GM19463 (cell line): ENCODE results near the gene TAMALIN.

ENCODE experiments used
- ATAC-seq: cut with Tn5 transposase; IDR thresholded peaks from one replicate; pipeline ENCODE4 v1.9.1; 2021; ENCODE audit warnings: mild to moderate bottlenecking, moderate library complexity; ENCODE audit not compliant: unreplicated experiment

The TAMALIN gene

GRCh38 chr12:52035190-52035589 is 28.4 kb downstream of the TAMALIN start:
- ATAC-seq, result no peak

DNA sequence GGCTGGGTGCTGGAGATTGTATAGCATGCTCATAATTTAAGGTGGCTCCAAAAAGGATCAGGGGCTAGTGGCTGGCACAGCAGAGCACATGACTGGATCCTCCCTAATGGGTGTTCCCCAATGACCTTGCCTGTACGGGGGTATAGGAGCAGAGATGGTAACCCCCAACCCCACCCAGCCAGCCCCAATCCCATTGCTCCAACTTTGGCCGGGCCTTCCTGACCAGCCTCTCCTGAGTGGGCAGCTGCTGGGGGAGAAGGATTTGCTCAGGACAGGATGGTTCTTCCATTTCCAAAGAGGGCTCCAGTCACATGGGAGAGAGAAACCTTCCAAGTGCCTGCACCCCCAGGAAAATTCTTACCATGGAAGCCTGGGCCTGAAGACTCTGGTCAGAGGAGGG is 29.2 kb downstream of the TAMALIN start:
- ATAC-seq, result no peak

- ATAC-seq, result peak; percentile 39
Measured at GRCh38 chr12:52036587-52037171, 29.9 kb downstream of the TAMALIN start.

- ATAC-seq, result no peak
Measured at GRCh38 chr12:52037248-52037861, 30.6 kb downstream of the TAMALIN start.

GRCh38 chr12:52038447-52038846 is 31.7 kb downstream of the TAMALIN start:
- ATAC-seq, result no peak

- no peak for ATAC-seq
Measured at GRCh38 chr12:52041035-52041434, 34.3 kb downstream of the TAMALIN start.

DNA sequence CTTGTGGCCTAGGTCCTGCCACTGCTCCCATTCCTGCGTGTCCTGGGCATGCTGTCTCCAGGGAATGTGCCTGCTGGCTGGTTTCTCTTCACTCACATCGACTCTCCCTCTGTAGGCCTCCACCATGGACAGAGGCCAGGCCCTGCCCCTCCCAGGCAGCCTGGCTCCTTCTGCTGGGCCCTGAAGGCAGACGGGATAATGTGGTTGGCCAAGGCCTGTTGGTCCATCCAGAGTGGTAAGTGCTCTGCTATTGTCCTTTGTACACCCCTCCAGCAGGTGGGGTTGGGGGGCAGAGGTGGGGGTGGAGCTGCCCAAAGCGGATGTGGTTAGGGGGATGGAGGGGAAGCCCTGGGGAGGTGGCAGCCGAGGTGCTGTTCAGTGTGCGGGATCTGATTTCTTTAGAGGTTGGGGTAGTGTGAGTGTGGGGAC is 35.0 kb downstream of the TAMALIN start:
- no peak for ATAC-seq

DNA sequence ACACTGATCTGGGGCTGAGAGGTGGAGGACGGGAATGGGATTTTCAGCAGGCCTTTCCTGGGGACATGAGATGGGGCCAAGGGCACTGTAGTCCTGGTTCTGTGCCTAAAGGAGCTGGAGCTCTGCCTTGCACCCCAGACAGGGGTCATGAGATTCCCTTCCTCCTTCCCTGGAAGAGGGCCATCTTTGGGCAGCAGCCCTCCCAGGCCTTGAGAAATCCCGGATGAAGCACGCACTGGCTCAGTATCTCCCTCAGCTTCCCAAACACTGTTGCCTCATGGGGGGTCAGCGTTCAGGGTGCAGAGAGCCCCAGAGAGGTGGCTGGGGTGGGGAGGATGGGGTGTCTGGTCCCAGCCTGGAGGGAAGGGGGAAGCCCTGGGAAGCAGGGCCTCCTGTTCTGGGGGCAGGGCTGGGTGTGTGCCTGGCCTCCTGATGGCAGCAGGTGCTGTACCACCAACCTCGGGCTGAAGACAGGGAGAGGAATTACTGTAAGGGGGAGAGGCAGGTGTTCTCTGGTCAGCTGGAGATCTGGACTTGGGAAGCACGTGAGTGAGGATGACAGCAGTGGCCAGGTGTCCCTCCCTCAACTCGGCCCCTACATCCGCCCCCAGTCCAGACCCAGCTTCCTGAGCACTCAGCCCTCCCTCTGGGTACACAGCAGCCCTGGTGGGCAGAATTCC is 36.1 kb downstream of the TAMALIN start:
- no peak for ATAC-seq

DNA sequence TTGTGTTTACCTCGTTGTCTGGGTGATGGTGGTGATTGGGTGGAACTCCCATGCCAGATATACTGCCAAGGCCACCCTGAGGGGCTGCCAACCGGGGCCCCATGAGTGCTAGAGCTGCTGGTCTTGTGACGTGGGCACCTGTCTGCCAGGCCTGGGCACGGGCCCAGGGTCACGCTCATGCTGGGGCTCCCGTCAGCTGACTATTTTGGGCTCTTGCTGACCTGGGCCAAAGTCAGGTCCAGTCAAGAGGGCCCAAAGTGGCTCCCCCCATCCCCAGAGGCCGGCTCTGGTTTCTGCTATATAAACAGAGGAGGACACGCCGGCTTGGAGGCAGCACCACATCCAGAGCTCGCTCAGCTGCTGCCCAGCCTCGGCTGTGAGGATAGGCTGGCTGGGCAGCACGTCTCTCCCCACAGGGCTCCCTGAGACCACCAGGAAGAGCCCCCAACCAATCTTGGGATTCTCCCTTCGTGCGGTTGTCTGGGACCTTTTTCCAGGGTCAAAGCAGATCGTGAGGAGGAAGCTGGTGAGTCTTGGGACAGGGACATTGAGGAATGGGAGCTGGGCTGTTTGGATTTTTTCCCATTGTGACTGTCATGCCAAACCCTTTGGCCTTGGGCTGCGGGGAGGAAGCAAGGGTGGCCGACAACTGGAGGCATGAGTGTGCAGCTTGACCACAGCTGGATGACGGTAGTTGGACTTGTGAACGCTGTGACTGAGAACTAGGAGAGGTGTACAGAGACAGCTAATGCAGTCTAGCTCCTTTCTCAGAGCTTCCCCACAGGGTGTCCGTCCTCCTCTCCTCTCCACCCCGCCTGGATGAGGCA is 36.9 kb downstream of the TAMALIN start:
- ATAC-seq, result no peak

DNA sequence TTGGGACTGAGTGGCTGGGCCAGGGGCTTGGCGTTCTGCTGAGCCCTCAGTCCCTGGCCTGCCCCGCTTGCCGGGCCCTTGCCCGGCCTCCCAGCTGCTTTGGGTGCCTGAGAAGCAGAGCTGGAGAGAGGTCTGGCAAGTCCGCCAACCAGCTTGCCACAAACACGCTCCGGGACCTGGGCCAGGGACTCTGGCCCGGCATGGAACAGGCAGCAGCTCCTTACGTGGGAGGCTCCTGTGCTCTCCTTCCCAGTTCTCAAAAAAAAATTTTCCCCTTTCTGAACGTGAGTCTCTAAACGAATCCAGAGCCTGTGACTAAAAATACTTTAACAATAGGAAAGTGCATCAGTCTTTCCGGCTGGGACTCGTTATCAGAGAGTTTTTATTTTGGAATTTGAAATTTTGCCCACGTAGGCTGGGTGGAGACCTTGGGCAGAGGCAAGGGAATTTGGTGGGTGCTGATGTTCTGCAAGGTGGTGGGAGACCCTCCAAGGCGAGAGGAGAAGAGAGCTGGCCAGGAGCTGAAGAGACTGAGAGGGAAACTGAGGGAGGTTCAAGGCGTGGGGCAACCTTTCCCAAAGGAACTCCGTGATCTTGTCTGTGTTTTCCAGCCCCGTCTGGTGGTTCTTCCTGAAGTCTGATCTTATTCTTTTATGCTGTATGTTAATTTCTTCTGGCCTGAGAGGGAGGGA is 37.7 kb downstream of the TAMALIN start:
- no peak for ATAC-seq

DNA sequence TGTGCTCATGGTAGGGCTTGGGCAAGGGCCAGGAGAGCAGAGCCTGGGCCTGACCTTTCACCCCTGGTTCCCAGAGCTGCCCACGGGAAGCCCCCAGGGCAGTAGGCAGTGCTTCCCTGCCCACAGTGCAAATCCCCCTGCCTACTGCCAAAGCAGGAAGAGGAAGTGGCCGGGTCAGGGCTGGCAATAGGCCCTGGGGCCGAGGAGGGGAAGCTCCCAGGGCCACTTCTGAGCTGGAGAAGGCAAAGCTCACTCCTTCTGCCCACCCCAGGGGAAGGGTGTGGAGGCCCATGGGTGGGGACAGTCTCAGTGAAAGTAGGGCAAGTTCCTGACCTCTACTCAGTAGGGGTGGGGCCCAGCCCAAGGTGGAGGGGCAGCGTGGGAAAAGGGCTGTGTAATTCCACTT is 39.1 kb downstream of the TAMALIN start:
- ATAC-seq, result no peak

DNA sequence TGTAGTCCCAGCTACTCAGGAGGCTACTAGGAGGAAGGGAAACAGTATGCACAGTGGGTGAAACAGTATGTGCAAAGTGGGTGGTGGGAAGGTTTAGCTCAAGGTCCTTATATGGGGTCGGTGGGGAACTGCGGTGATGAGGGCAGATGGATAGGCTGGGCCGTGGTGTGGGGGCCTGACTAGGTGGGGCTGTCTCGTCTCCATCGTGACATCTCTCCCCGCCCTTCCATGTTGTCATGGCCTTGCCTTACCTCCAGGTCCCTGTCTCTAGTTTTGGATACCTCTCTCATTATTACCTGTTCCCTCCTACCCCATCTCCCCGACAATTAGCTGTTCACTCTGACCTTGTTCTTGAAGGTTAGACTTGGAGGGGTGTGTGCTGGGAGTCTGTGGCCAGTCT is 40.1 kb downstream of the TAMALIN start:
- no peak for ATAC-seq

GRCh38 chr12:52049286-52049685 is 42.5 kb downstream of the TAMALIN start:
- ATAC-seq, result no peak

GRCh38 chr12:52049688-52050087 is 42.9 kb downstream of the TAMALIN start:
- ATAC-seq, result no peak

DNA sequence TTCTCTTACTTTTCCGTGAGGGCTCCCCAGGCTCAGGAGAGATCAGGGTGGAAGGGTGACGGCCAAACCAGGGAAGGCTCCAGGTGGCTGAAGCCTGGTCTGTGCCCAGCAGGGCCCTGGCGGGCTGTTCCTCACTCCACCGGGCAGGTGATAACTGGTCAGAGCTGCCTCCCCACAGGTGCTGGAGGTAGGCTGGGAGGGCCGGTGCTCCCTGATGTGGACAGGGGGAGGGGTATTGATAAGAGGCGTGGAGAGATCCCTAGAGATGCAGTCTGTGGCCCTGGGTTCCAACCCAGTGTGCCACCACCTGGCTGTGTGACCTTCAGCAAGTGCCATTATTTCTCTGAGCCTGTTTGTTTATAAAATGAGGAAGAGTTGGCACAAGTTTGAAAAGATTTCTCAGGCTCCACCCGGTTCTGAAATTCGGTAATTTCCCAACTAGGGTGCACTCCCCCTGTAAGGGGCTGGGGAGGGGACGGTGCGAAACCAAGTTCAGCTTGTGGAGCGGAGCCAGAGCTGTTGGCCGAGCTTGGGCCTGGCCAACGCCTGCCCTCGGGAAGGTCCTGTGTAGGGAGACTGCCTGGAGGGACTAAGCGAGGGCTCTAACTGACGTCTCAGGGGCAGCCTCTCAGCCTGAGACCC is 43.5 kb downstream of the TAMALIN start:
- no peak for ATAC-seq

GRCh38 chr12:52050758-52051541 is 44.2 kb downstream of the TAMALIN start, which contains the start of gene NR4A1:
Gene NR4A1 (plus strand): TSS chr12:52051442. CDS start chr12:52054329, 2,887 bp downstream.
- peak; percentile 82 for ATAC-seq

DNA sequence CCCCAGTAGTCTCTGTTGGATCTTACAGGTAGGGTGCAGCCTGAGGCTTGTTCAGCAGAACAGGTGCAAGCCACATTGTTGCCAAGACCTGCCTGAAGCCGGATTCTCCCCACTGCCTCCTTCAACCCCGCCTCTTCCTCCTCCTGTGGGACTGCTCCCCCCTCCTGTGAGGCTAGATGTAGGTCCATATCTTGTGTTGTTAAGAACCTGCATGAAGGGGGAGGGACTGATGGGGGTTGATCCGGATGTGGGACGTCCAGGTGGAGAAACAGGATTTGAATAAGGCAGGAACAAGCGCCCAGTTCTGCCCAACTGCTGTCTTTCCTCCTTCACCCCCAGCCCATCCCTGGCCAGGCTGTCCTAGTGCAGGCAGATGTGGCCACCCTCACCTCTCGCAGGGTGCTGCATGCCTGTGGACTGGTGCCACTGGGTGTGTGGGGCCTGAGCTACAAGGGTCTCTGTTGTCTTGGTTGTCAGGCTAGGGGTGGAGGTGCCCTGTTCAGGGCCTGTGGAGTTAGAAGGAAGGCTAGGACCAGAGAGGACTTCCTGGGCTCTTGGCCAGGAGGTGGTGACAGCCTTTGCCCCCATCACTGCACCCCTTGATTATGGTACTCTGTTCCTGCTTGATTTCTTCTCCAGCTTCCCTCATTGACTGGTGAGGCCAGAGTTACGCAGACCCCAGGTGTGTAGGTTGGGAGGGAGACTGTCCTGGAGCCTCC is 45.9 kb downstream of the TAMALIN start:
- ATAC-seq, result no peak

DNA sequence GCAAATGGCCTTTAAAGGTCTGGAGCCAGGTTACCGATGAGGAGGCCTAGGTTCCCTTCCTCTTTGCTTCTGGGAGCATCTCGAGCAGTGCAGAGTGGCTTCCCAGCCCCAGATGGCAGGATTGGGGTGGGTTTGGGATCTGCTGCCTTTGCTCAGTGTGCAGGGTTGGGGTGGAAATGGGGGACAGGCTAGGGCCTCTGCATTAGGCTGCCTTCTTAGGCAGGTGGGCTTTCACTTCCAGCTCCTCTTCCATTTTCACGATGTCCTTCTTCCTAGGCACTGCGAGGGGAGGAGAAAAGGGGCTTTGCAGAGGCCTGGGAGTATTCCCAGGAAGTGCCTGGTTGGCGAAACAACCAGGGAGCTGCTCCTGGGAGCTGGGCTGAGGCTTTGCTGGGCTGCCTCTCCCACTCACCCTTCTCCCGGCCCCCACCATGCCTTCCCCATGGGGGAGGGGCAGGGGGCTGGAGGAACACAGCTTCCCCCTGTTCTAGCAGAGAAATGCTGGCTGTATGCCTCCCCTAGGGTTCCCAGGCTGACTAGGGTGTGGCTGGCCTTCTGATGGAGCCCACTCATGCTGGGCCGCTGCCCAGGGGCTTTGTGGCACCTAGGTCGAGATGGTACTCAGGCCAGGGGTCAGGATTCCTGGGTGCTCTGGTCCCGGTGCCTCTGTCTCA is 46.9 kb downstream of the TAMALIN start:
- ATAC-seq, result no peak
